GM12878 (cell line): ENCODE results near the gene MRGPRF. TPM values are rescaled to one million over a fixed set of nuclear protein-coding genes. Genes with fewer than 3 reads are reported as not detected.

Experiments
- ATAC-seq: fragments of 200-7000 bp; cut with Tn5 transposase; 3 replicates; pipeline ENCODE4 v1.9.1; 2020; ENCODE audit warnings: mild to moderate bottlenecking, moderate library complexity
- BruUV-seq: library from RNA; stranded (reverse); fragments of 400-500 nt; replicated peaks from 2 replicates; lab custom pipeline; 2021; lab: Mats Ljungman, UMichigan
- CTCF ChIA-PET: fragments of 300-600 bp; sonication (Branson Sonifier 250); formaldehyde crosslinking; extraction: SDS; loops from one replicate; lab custom pipeline; 2021; ENCODE audit warnings: inconsistent platforms; lab: Yijun Ruan, JAX
- POLR2A ChIA-PET: fragments of 350-600 bp; formaldehyde crosslinking; extraction: SDS; loops from one replicate; lab custom pipeline; 2021; ENCODE audit warnings: inconsistent platforms; lab: Charles Lee
- RAD21 ChIA-PET: fragments of 300-600 bp; sonication (Branson Sonifier 250); formaldehyde crosslinking; loops from one replicate; lab custom pipeline; 2023; ENCODE audit warnings: antibody characterized with exemption; ENCODE audit not compliant: unreplicated experiment; lab: Charles Lee
- SMC1A ChIA-PET: fragments of 300-600 bp; sonication (Branson Sonifier 250); formaldehyde crosslinking; loops from one replicate; lab custom pipeline; 2023; ENCODE audit not compliant: unreplicated experiment, uncharacterized antibody; lab: Charles Lee
- DNase-seq: peaks from one replicate; pipeline ENCODE4 v3.0.0-alpha.2; 2011; ENCODE audit warnings: low read depth, low spot score
- FAIRE-seq: peaks from 3 replicates; lab custom pipeline; 2011; peaks lifted over from hg19 to GRCh38; lab: Jason Lieb, UNC
- H2AFZ ChIP-seq: 2 replicates; pipeline ENCODE4 v1.6.0; 2011; ENCODE audit warnings: low read depth, low read length, control low read depth; ENCODE audit not compliant: control insufficient read depth
- H3K27ac ChIP-seq: 2 replicates; pipeline ENCODE4 v1.5.1; 2011; ENCODE audit warnings: control low read depth; ENCODE audit not compliant: control insufficient read depth, insufficient read depth
- H3K27me3 ChIP-seq, 2 experiments: replicated peaks in 1 of 2; 2 replicates each; pipeline versions ENCODE4 v1.6.0 to v1.6.1; 2011; ENCODE audit warnings: low read length in 1 of 2; ENCODE audit not compliant: control insufficient read depth in 2 of 2, insufficient read depth in 2 of 2
- H3K36me3 ChIP-seq, 2 experiments: 2 replicates each; pipeline ENCODE4 v1.5.1; 2011; ENCODE audit warnings: low read length in 1 of 2; ENCODE audit not compliant: control insufficient read depth in 2 of 2, insufficient read depth in 2 of 2
- H3K4me1 ChIP-seq: 2 replicates; pipeline ENCODE4 v1.6.1; 2011; ENCODE audit warnings: mild to moderate bottlenecking, low read length, moderate library complexity, mixed read lengths; ENCODE audit not compliant: control insufficient read depth, insufficient read depth
- H3K4me2 ChIP-seq: 2 replicates; pipeline ENCODE4 v1.6.0; 2011; ENCODE audit warnings: control low read depth; ENCODE audit not compliant: control insufficient read depth, insufficient read depth
- H3K4me3 ChIP-seq: fragments of 200-600 bp; sonication (generic); 2 replicates; pipeline ENCODE4 v1.5.1; 2016
- H3K79me2 ChIP-seq: 2 replicates; pipeline ENCODE4 v1.6.0; 2011; ENCODE audit warnings: low read length; ENCODE audit not compliant: control insufficient read depth, insufficient read depth
- H3K9ac ChIP-seq: 2 replicates; pipeline ENCODE4 v1.8.0; 2011; ENCODE audit warnings: low read length, control low read depth, mixed read lengths; ENCODE audit not compliant: control insufficient read depth, insufficient read depth
- H3K9me3 ChIP-seq: replicated peaks from 3 replicates; pipeline ENCODE4 v1.5.1; 2011; ENCODE audit warnings: mild to moderate bottlenecking, low read length; ENCODE audit not compliant: control insufficient read depth, insufficient read depth
- H4K20me1 ChIP-seq: 2 replicates; pipeline ENCODE4 v1.6.0; 2011; ENCODE audit not compliant: control insufficient read depth, insufficient read depth
- ASH2L ChIP-seq: fragments of 300-600, 200-600 bp; sonication (generic); IDR thresholded peaks from 2 replicates; pipeline ENCODE4 v1.6.1; 2017; ENCODE audit warnings: low read depth, mild to moderate bottlenecking, borderline replicate concordance
- CUX1 ChIP-seq: IDR thresholded peaks from 2 replicates; pipeline ENCODE4 v1.6.1; 2012; ENCODE audit warnings: improper control_type of control experiment, low read depth, low read length; ENCODE audit not compliant: insufficient replicate concordance
- IRF5 ChIP-seq: fragments of 450-650 bp; IDR thresholded peaks from 2 replicates; pipeline ENCODE4 v1.6.1; 2017; ENCODE audit warnings: borderline replicate concordance
- PAX5 ChIP-seq: IDR thresholded peaks from 2 replicates; pipeline ENCODE4 v1.6.1; 2011; ENCODE audit warnings: low read depth, low read length, borderline replicate concordance
- POLR2A ChIP-seq: IDR thresholded peaks from 2 replicates; pipeline ENCODE4 v1.6.1; 2011; ENCODE audit warnings: low read depth, mild to moderate bottlenecking, low read length
- REST ChIP-seq: IDR thresholded peaks from 2 replicates; pipeline ENCODE4 v1.6.1; 2012; ENCODE audit warnings: mild to moderate bottlenecking, low read depth, low read length
- SIX5 ChIP-seq: IDR thresholded peaks from 2 replicates; pipeline ENCODE4 v1.6.1; 2011; ENCODE audit warnings: mild to moderate bottlenecking, low read depth, low read length, moderate library complexity; ENCODE audit not compliant: severe bottlenecking
- ZSCAN29 ChIP-seq: fragments of 450-650 bp; IDR thresholded peaks from 2 replicates; pipeline ENCODE4 v1.6.1; 2017; ENCODE audit warnings: mild to moderate bottlenecking, moderate library complexity
- WGBS: methylation state at CpG from one replicate; pipeline ENCODE4 v1.1.6; 2016; ENCODE audit warnings: low lambda C conversion rate; ENCODE audit not compliant: insufficient replicate concordance, insufficient coverage; ENCODE audit errors: missing lambda C conversion rate; 5-methylcytosine and 5-hydroxymethylcytosine counted together
- in situ Hi-C: fragments of 300-500 bp; cut with MboI; formaldehyde crosslinking; loops from 9 replicates; pipeline ENCODE4 v1.14.3; 2018; ENCODE audit warnings: mixed read lengths
- intact Hi-C: fragments of 100-400 bp; cut with micrococcal nuclease; formaldehyde crosslinking; loops from one replicate; pipeline ENCODE4 v1.14.2; 2022; ENCODE audit not compliant: unreplicated experiment
- polyA plus RNA-seq, 11 experiments: library from polyadenylated mRNA; depleted of rRNA in 4 of 11; unstranded in 6 of 11; stranded (reverse) in 5 of 11; fragments of >200 nt; fragmentation: Nextera tagmentation in 4 of 11; fragmentation: Illumina TruSeq in 1 of 11; extraction: Ambion mirVana in 4 of 11; extraction: Trizol in 1 of 11; gene quantifications; 1 replicate in 1 of 11; 2 replicates in 10 of 11; pipeline versions ENCODE4 v1.2.1 to v1.2.3, GENCODE V29; 2011 to 2016; ENCODE audit warnings: inconsistent platforms in 2 of 11, missing spikeins in 2 of 11, low read depth in 1 of 11
- total RNA-seq, 4 experiments: library from RNA; depleted of rRNA in 3 of 4; stranded (reverse); fragments of >200 nt in 3 of 4; fragmentation: Illumina TruSeq in 1 of 4; extraction: Trizol in 1 of 4; gene quantifications; 2 replicates each; pipeline versions ENCODE4 v1.2.1 to v1.2.3, GENCODE V29; 2013 to 2021

The MRGPRF gene
- total and polyA plus RNA-seq, 10 of the 15 experiments (the other 5 are each of a cell fraction or from before 2014, with no cell fraction given): not detected

- no peak for TF ChIP-seq REST
- no peak for TF ChIP-seq ASH2L
- no peak for TF ChIP-seq SIX5
- TF ChIP-seq, all 136 proteins: peak for 0
These were observed 3.4 kb downstream of the MRGPRF start (continued) for GRCh38 chr11:69009441-69010211.

- H3K9ac ChIP-seq: no peak overlapping the region
- no peak for ATAC-seq
- H3K4me2 ChIP-seq: no peak overlapping the region
- H3K4me1 ChIP-seq: no peaks in the 10 kb centered on the region; the same call in 1 of the 2 replicates
- intact Hi-C loops: no loop called here
- in situ Hi-C loops: no loop called here
- WGBS: 39% methylated on average over 17 of the region's 17 CpGs
- ChIA-PET CTCF (interaction anchor here (0.9 kb wide), 1 partner anchor 35 kb away, joined by 3 read pairs; no protein-coding TSS in a partner anchor), RAD21 (no interaction called here), SMC1A (no interaction called here), POLR2A (no interaction called here)
- no peak for FAIRE-seq
- BruUV-seq: no TSS peak
- H3K79me2 ChIP-seq: no peaks in the 10 kb centered on the region
- H3K4me3 ChIP-seq: no peak overlapping the region
- no peaks in the 10 kb centered on the region for H3K9me3 ChIP-seq
- H3K27me3 ChIP-seq: peaks cover 4 to 5% of the 10 kb centered on the region in 2 experiments; a peak in 3 of 4 replicates
- no peak overlapping the region for H3K27ac ChIP-seq
- no peak for DNase-seq
- H3K36me3 ChIP-seq: no peaks in the 10 kb centered on the region
- H2AFZ ChIP-seq: no peak overlapping the region
- no peaks in the 10 kb centered on the region for H4K20me1 ChIP-seq
- TF ChIP-seq IRF5 (no peak), ZSCAN29 (no peak), CUX1 (no peak), PAX5 (no peak), POLR2A (no peak)
These were observed 4.2 kb downstream of the MRGPRF start for GRCh38 chr11:69008737-69009440.
